Activated naive CD8-positive, alpha-beta T cell (primary cell): Measurements from ENCODE around the gene FAM110A.
A peak's percentile ranks its signal among the peaks of the same experiment; 100 is the strongest.
"Not testable (repeated sequence)": the region's sequence is repeated elsewhere in the genome, so short reads cannot be mapped to it uniquely, and the experiment has no call there.

Experiments
- H3K27ac Mint-ChIP-seq: one replicate; pipeline ENCODE4 v1.8.0; 2021; ENCODE audit warnings: mixed read lengths
- H3K27me3 Mint-ChIP-seq: one replicate; pipeline ENCODE4 v1.8.0; 2021; ENCODE audit warnings: mixed read lengths
- H3K36me3 Mint-ChIP-seq: one replicate; pipeline ENCODE4 v1.8.0; 2021; ENCODE audit warnings: mixed read lengths
- H3K4me1 Mint-ChIP-seq: one replicate; pipeline ENCODE4 v1.8.0; 2021; ENCODE audit warnings: low read depth, mixed read lengths
- H3K4me3 Mint-ChIP-seq: one replicate; pipeline ENCODE4 v1.8.0; 2021; ENCODE audit warnings: mild to moderate bottlenecking, mixed read lengths
- H3K9me3 Mint-ChIP-seq: one replicate; pipeline ENCODE4 v1.8.0; 2021; ENCODE audit warnings: low read depth, mixed read lengths

FAM110A gene

DNA sequence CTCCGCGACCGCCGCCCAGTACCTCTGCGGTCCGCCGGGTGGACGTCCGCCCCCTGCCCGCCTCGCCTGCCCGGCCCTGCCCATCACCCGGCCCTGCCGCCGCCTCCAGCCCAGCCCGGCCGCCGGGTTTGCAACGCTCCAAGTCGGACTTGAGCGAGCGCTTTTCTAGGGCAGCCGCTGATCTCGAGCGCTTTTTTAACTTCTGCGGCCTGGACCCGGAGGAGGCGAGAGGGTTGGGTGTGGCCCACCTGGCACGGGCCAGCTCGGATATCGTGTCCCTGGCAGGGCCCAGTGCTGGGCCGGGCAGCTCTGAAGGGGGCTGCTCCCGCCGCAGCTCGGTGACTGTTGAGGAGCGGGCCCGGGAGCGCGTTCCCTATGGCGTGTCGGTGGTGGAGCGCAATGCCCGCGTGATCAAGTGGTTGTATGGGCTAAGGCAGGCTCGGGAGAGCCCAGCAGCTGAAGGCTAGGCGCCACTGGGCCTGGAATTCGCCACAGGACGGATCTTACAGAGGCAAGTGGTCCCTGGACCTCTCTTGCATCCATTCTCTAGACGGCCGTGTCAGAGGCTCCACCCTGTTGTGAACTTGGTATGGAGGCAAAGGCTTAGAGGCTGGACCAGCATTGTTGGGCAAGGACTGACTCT, 11.8 kb downstream of the FAM110A start:
- H3K9me3 Mint-ChIP-seq: peaks cover under 1% of the 10 kb centered on the region
- H3K4me1 Mint-ChIP-seq: peaks cover 62% of the 10 kb centered on the region
- H3K4me3 Mint-ChIP-seq: peak overlapping the region; percentile 90
- H3K27ac Mint-ChIP-seq: peak overlapping the region; percentile 91
- H3K27me3 Mint-ChIP-seq: no peaks in the 10 kb centered on the region
- H3K36me3 Mint-ChIP-seq: peaks cover under 1% of the 10 kb centered on the region

DNA sequence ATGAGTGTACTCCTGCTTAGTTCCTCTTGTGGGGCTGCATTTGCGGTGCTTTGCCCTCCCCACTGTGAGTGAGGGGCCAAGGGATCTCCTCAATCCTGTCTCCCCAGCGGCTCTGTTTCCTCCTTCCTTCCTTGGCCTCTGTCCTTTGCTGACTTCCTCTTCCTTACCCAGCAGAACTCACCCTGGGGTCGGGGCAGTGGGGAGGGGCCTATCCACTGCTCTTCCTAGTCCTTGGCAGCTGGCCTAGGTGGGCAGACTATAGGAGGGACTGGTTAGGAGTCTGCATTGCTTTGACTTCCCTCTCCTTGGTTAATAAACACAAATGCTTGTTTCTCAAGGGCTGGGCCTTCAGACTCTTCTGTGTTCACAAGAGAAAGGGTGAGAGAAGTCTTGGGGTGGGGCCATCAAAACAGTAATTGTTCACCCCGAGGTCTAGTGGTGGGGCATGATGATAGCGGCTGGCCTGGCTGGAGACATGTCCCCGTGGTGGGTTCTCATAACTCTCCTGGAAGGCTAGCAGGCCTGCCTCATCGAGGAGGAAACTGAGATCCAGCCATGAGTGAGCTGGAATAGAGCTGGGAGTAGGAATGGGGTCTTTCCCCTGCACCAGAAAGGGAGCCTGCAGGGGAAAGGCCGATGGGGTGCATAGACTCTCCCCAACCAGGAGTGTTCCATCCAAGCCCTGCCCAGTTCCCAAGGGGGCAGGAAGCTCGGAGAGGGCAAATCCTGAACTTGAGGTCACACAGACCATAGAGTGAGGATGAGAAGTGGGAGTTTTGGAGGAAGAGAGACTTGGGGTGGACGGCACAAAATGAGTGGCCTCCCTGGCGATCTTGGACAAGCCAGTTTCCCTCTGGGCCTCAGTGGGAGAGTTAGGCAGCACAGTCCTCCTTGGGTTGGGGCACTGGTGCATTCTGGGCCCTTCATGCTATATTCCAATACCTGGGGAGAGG, 12.7 kb downstream of the FAM110A start:
- peak overlapping the region; percentile 90 for H3K4me3 Mint-ChIP-seq
- H3K27ac Mint-ChIP-seq: peak overlapping the region; percentile 91
- no peaks in the 10 kb centered on the region for H3K27me3 Mint-ChIP-seq
- peaks cover 6% of the 10 kb centered on the region for H3K9me3 Mint-ChIP-seq
- peaks cover 6% of the 10 kb centered on the region for H3K36me3 Mint-ChIP-seq
- peaks cover 67% of the 10 kb centered on the region for H3K4me1 Mint-ChIP-seq

DNA sequence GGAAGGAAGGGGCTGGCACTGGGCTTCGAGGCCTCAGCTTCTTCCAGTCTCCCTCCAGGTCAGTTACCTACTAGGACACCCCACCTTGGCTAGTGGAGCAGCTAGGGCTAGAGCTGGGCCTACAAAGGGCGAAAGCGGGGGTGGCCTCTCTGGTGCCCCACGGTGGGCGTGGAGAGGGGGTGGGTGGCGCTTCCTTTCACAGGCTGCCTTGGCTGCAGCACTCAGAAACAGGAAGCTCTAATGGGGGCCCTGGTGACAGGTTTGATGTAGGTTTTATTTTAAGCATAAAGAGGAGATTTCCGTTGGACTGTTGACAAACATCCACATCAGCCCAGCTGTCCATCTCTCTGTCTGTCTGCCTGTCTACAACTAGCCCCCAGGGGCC, 13.4 kb downstream of the FAM110A start:
- Mint-ChIP-seq H3K4me3 (peak overlapping the region; percentile 90), H3K36me3 (peaks cover 6% of the 10 kb centered on the region), H3K9me3 (peaks cover 6% of the 10 kb centered on the region), H3K27ac (peak overlapping the region; percentile 91), H3K27me3 (no peaks in the 10 kb centered on the region), H3K4me1 (peaks cover 70% of the 10 kb centered on the region)

DNA sequence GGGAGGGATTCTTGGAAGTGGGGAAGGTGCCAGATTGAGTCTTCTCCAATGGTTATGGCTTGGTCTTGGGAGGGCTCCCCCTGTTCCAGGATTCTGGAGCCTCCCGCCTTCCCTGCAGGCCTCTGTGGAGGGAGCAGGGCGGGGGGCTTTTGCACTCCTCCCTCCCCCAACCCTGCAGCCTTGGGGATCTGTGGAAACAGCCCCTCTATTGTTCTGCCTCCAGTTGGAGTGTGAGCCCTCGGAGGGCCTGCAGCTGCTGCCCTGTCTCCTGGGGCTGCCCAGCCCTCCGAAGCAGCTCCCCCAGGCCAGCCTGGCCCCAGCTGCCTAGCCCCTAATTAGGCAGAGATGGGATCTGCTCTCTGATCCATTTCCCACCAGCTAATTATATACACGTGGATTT, 14.7 kb downstream of the FAM110A start:
- Mint-ChIP-seq H3K4me1 (peaks cover 72% of the 10 kb centered on the region), H3K4me3 (no peak overlapping the region), H3K27ac (no peak overlapping the region)

DNA sequence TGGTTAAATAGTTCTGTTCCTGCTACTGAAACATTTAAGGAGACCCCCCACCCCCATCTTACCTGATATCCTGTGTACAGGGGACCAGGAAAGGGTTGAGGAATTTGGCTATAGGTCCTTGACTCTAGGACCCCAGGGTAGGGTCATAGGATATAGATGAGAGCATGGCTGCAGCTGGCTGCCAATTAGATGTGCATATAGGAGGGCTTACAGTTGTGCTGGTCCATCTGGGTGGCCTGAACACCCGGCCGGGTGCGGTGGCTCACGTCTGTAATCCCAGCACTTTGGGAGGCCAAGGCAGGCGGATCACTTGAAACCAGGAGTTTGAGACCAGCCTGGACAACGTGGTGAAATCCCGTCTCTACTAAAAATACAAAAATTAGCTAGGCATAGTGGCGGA, 15.2 kb downstream of the FAM110A start:
- not testable (repeated sequence) for H3K9me3 Mint-ChIP-seq, H3K4me3 Mint-ChIP-seq, H3K27me3 Mint-ChIP-seq, H3K27ac Mint-ChIP-seq
- Mint-ChIP-seq H3K4me1 (peaks cover 75% of the 10 kb centered on the region), H3K36me3 (peaks cover 10% of the 10 kb centered on the region)

More for the DNA sequence above, 14.7 kb downstream of the FAM110A start:
- Mint-ChIP-seq H3K27me3 (no peaks in the 10 kb centered on the region), H3K36me3 (peaks cover 9% of the 10 kb centered on the region), H3K9me3 (peaks cover 8% of the 10 kb centered on the region)

DNA sequence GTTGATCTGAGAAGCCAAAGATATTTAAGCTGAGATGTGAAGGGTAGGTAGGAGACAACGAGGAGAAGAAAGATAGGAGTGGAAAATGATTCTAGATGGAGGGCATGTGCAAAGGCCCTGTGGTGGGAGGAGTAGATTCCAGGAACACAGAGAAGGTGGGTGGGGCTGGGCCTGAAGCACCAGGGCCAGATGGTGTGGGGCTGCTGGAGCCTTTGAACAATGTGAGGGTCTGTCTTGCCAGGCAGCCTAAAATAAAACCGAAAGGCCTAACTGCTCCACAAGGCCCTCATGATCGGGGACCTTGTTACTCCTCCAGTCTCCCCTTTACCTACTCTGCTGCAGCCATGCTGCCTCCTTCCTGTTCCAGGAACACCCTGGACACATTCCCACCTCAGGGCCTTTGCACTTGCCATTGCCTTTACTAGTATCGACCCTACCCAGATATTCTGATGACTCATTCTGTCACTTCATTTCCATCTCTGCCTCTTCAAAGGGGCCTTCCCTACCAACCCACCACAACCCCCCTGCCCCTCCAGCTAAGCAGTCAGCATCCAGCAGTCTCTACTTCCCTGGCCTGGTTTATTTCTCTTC, 20.0 kb downstream of the FAM110A start:
- Mint-ChIP-seq H3K9me3 (peaks cover 10% of the 10 kb centered on the region), H3K36me3 (peaks cover 10% of the 10 kb centered on the region), H3K4me3 (no peak overlapping the region), H3K4me1 (peaks cover 75% of the 10 kb centered on the region), H3K27me3 (no peaks in the 10 kb centered on the region), H3K27ac (peak overlapping the region; percentile 70)

DNA sequence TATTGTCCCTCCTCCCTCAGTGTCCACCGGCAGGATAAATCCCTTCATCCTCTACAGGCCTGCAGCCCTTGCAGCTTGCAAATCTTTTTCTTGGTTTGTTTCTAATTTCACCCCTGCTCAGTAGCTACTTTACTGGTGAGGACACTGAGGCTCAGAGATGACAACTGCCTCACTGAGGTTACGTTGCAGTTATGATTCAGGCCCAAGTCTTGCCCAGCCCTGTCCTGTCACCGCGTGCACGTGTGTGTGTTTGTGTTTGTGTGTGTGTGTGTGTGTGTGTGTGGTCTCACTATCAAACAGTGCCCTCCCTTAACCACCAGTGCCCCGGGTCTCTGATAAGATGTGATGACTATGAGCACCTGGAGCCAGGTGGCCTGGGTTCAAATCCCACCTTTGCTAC, 21.1 kb downstream of the FAM110A start:
- Mint-ChIP-seq H3K4me1 (peaks cover 75% of the 10 kb centered on the region), H3K36me3 (peaks cover 10% of the 10 kb centered on the region), H3K27me3 (no peaks in the 10 kb centered on the region), H3K4me3 (no peak overlapping the region), H3K27ac (no peak overlapping the region), H3K9me3 (peaks cover 10% of the 10 kb centered on the region)

DNA sequence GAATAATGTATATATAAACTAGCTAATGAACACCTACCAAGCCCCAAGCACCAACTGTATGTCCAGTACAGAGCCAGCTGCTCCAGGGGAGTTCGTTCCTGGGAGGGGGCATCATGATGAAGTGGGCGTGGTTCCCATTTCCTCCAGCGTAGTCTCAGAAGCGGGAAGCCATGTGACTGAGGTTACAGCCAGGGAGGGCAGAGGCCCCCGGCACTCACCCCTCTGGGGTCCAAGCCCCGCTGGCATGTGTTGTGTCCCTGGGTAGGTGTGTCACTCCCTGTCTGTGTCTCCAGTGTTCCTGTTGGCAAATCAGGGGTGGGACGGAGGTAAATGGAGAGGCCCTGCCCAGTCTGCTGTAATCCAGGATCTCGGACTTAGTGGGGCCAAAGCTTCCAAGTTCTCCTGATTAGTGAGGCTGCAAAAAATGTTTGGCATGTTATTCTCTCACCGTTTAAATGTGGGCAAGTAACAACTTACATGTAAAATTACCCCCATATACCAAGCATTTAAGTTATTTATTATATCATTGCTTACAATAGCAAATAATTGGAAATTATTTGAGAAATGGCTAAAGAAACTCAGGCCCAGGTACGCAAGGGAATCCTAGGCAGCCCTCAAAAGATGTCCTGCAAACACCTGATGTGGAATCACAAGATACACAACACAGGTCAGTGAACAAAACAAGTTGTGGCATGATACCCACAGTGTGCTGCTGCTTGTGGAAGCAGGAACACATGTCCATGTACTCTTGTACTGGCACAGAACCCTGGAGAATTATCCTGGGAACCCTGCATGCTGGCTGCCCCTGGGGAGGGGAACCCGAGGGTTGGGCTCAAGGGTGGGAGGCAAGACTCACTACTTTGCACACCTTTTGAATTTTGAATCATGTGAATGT, 22.2 kb downstream of the FAM110A start:
- peaks cover 6% of the 10 kb centered on the region for H3K9me3 Mint-ChIP-seq
- H3K27ac Mint-ChIP-seq: peak overlapping the region; percentile 59
- H3K27me3 Mint-ChIP-seq: no peaks in the 10 kb centered on the region
- H3K4me1 Mint-ChIP-seq: peaks cover 75% of the 10 kb centered on the region
- H3K36me3 Mint-ChIP-seq: peaks cover 6% of the 10 kb centered on the region
- peak overlapping the region; percentile 56 for H3K4me3 Mint-ChIP-seq

DNA sequence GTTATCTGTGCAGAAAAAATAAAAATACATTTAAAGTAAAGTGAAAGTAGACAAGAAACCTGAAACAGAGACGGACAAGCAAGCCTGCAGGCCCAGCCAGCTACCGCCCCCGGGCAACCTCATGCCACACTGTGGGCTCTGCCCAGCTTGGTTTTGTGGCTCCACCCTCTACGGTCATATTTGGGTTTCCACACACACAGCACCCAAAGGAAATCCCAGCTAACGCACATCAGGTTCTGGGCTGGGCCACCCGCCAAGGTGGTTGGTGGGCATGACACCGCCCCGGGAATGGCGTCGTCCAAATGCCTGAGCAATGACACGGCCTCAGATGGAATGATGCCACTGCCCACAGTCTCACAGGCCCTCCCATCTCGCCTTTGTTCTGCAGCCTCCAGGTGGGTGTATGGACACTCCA, 22.9 kb downstream of the FAM110A start:
- Mint-ChIP-seq H3K4me3 (peak overlapping the region; percentile 56), H3K9me3 (peaks cover 3% of the 10 kb centered on the region), H3K4me1 (peaks cover 69% of the 10 kb centered on the region), H3K27ac (peak overlapping the region; percentile 59), H3K27me3 (no peaks in the 10 kb centered on the region), H3K36me3 (peaks cover 4% of the 10 kb centered on the region)

DNA sequence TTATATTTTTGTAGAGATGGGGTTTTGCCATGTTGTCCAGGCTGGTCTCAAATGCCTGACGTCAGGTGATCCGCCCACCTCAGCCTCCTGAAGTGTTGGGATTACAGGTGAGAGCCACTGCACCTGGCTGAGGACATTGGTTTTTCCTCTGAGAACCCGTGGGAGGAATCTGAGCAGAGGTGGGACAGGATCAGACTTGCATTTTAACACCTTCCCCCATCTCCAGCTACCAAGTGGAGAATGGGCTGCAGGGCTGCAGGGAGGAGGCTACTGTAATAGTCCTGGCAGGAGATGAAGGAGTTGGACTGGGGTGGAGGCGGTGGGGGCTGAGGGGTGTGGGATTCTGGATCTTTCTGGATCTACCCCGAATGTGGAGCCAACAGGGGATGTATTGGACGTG, 24.5 kb downstream of the FAM110A start:
- Mint-ChIP-seq H3K36me3 (peaks cover 3% of the 10 kb centered on the region), H3K4me3 (no peak overlapping the region), H3K27ac (no peak overlapping the region), H3K4me1 (peaks cover 55% of the 10 kb centered on the region), H3K9me3 (peaks cover 3% of the 10 kb centered on the region), H3K27me3 (no peaks in the 10 kb centered on the region)

DNA sequence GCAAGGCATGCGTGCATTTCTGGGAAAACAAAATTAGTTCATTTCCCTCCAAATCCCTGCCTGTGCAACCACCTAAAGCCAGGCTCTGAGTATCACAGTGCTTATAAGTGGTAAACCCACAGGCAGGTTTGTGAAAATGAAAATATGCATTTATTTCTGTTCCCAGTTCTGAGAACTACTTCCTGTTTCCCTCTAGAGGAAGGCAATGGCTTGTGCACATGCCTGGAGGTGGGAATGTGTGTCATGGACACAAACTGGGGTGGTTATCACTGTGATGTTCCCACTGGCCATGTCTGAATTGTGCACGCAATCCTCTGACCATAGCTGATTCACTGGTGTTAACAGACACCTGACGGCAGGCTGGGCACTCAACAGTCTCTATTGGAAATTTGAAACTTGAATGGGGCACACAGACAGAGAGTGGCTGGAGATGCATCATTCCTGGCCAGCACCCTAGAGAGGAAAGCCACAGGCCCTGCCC, 26.3 kb downstream of the FAM110A start:
- H3K27ac Mint-ChIP-seq: no peak overlapping the region
- H3K4me3 Mint-ChIP-seq: no peak overlapping the region
- H3K27me3 Mint-ChIP-seq: no peaks in the 10 kb centered on the region
- no peaks in the 10 kb centered on the region for H3K36me3 Mint-ChIP-seq
- no peaks in the 10 kb centered on the region for H3K9me3 Mint-ChIP-seq
- H3K4me1 Mint-ChIP-seq: peaks cover 41% of the 10 kb centered on the region

DNA sequence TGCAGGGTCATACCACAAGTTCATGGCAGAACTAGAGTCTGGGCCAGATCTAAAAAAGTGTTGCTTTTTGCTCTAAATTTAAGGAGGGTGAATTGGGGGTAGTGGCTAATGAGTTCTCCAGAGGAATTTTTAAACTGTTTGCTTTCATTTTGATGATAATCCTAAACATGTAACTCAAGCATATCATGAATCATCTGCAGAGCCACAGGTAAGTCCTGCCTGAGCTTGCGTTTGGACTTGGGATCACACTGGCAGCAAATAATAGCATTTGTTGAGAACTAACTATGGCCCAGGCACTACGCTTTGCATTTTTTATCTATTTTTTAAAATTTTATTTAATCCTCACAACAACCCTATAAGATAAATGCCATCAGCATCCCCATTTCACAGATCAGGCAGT, 27.4 kb downstream of the FAM110A start:
- H3K27ac Mint-ChIP-seq: no peak overlapping the region
- H3K36me3 Mint-ChIP-seq: no peaks in the 10 kb centered on the region
- no peaks in the 10 kb centered on the region for H3K9me3 Mint-ChIP-seq
- no peaks in the 10 kb centered on the region for H3K27me3 Mint-ChIP-seq
- no peak overlapping the region for H3K4me3 Mint-ChIP-seq
- peaks cover 30% of the 10 kb centered on the region for H3K4me1 Mint-ChIP-seq

DNA sequence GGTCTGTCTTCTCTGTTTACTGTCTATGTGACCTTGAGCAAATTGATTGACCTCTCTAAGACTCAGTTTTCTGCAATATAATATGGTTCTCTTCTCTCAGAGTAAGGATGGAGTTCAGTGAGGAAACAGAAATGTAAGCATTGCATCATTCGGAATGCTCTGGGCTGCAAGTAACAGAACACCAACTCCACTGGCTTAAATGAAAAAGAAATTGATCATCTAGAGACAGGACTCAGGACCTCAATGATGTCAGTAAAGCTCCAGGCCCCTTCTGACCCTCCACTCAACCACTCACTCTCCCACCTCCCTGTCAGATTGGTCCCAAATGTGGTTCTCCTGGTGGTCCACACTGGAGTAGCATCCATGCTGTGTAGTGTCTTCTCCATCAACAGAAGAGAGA, 31.9 kb downstream of the FAM110A start:
- H3K4me3 Mint-ChIP-seq: no peak overlapping the region
- H3K4me1 Mint-ChIP-seq: no peaks in the 10 kb centered on the region
- no peaks in the 10 kb centered on the region for H3K36me3 Mint-ChIP-seq
- no peak overlapping the region for H3K27ac Mint-ChIP-seq
- no peaks in the 10 kb centered on the region for H3K27me3 Mint-ChIP-seq
- H3K9me3 Mint-ChIP-seq: no peaks in the 10 kb centered on the region

DNA sequence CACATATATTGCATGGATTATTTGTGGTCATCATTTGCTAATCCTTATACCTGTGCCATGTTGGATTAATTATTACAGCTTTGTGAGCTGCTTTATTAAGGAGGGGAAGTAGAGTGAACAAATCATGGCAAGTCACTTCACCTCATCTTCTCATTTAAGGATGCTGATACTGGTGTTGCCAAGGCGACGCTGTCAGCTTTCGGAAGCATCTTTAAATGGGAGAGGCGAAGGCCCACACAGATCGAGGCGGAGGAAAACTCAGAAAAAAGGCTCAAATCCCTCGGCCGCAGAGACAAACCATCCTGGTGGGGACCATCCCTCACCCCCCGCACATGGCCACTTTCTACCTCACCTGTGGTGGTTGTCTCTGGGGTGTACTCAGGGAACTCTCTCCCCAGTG, 34.8 kb downstream of the FAM110A start:
- Mint-ChIP-seq H3K9me3 (no peaks in the 10 kb centered on the region), H3K27ac (no peak overlapping the region), H3K4me1 (no peaks in the 10 kb centered on the region), H3K27me3 (no peaks in the 10 kb centered on the region), H3K4me3 (no peak overlapping the region), H3K36me3 (no peaks in the 10 kb centered on the region)
